ENCODE results near the gene RMDN2. TPM values are rescaled to one million over a fixed set of nuclear protein-coding genes. Genes with fewer than 3 reads are reported as not detected.
"Not testable (repeated sequence)": the region's sequence is repeated elsewhere in the genome, so short reads cannot be mapped to it uniquely, and the experiment has no call there.

The RMDN2 gene
- total RNA-seq, 1 experiment from 2014 or later: 3.0 TPM

GRCh38 chr2:37944268-37944667 is 19.2 kb downstream of the RMDN2 start:
- TF ChIP-seq EZH2 (IDR thresholded peaks at IDR 0.05; ENCODE audit: borderline replicate concordance, low read depth, low read length, poor library complexity, severe bottlenecking) (no peak), CTCF (conservative IDR thresholded peaks at IDR 0.05; ENCODE audit: low read depth, low read length) (no peak)
- Histone ChIP-seq H3K4me1 (ENCODE audit: insufficient read depth, low read length, poor library complexity, severe bottlenecking) (no peaks in the 10 kb centered on the region), H3K27me3 (replicated peaks; ENCODE audit: insufficient read depth, low read depth, low read length, poor library complexity) (no peaks in the 10 kb centered on the region), H3K9me3 (ENCODE audit: low read depth, low read length, poor library complexity, severe bottlenecking) (no peaks in the 10 kb centered on the region), H3K27ac (ENCODE audit: low read depth, low read length, poor library complexity, severe bottlenecking) (no peak overlapping the region), H3K4me3 (ENCODE audit: low read depth, low read length, poor library complexity, severe bottlenecking) (no peak overlapping the region), H3K36me3 (ENCODE audit: insufficient read depth, low read length, poor library complexity, severe bottlenecking) (no peaks in the 10 kb centered on the region)
- intact Hi-C loops (cut with micrococcal nuclease; ENCODE audit: unreplicated experiment): no loop called here
- POLR2A ChIA-PET (ENCODE audit: low non-redundant PET): no interaction called here
- CTCF ChIA-PET: no interaction called here
- DNase-seq (ENCODE audit: low spot score): no peak
- BruUV-seq (replicated peaks): no TSS peak

GRCh38 chr2:37947306-37947705 is 22.2 kb downstream of the RMDN2 start:
- ChIA-PET POLR2A (ENCODE audit: low non-redundant PET) (no interaction called here), CTCF (no interaction called here)
- DNase-seq (ENCODE audit: low spot score): no peak
- no peak for TF ChIP-seq EZH2 (IDR thresholded peaks at IDR 0.05; ENCODE audit: borderline replicate concordance, low read depth, low read length, poor library complexity, severe bottlenecking)
- TF ChIP-seq CTCF (conservative IDR thresholded peaks at IDR 0.05; ENCODE audit: low read depth, low read length): no peak
- Histone ChIP-seq H3K9me3 (ENCODE audit: low read depth, low read length, poor library complexity, severe bottlenecking) (no peaks in the 10 kb centered on the region), H3K4me1 (ENCODE audit: insufficient read depth, low read length, poor library complexity, severe bottlenecking) (no peaks in the 10 kb centered on the region), H3K4me3 (ENCODE audit: low read depth, low read length, poor library complexity, severe bottlenecking) (no peak overlapping the region), H3K36me3 (ENCODE audit: insufficient read depth, low read length, poor library complexity, severe bottlenecking) (no peaks in the 10 kb centered on the region), H3K27ac (ENCODE audit: low read depth, low read length, poor library complexity, severe bottlenecking) (no peak overlapping the region), H3K27me3 (replicated peaks; ENCODE audit: insufficient read depth, low read depth, low read length, poor library complexity) (no peaks in the 10 kb centered on the region)
- intact Hi-C loops (cut with micrococcal nuclease; ENCODE audit: unreplicated experiment): no loop called here
- BruUV-seq (replicated peaks): no TSS peak

- CTCF ChIA-PET; POLR2A ChIA-PET (ENCODE audit: low non-redundant PET); H3K4me3 ChIP-seq (ENCODE audit: low read depth, low read length, poor library complexity, severe bottlenecking); H3K27me3 ChIP-seq (replicated peaks; ENCODE audit: insufficient read depth, low read depth, low read length, poor library complexity); H3K36me3 ChIP-seq (ENCODE audit: insufficient read depth, low read length, poor library complexity, severe bottlenecking); H3K9me3 ChIP-seq (ENCODE audit: low read depth, low read length, poor library complexity, severe bottlenecking); intact Hi-C loops (cut with micrococcal nuclease; ENCODE audit: unreplicated experiment); DNase-seq (ENCODE audit: low spot score); BruUV-seq (replicated peaks); H3K27ac ChIP-seq (ENCODE audit: low read depth, low read length, poor library complexity, severe bottlenecking); H3K4me1 ChIP-seq (ENCODE audit: insufficient read depth, low read length, poor library complexity, severe bottlenecking): not testable (repeated sequence)
These were observed 37.1 kb downstream of the RMDN2 start for GRCh38 chr2:37962018-37962739.

- POLR2A ChIA-PET (ENCODE audit: low non-redundant PET); H3K27ac ChIP-seq (ENCODE audit: low read depth, low read length, poor library complexity, severe bottlenecking); intact Hi-C loops (cut with micrococcal nuclease; ENCODE audit: unreplicated experiment); DNase-seq (ENCODE audit: low spot score); BruUV-seq (replicated peaks); H3K4me1 ChIP-seq (ENCODE audit: insufficient read depth, low read length, poor library complexity, severe bottlenecking); H3K4me3 ChIP-seq (ENCODE audit: low read depth, low read length, poor library complexity, severe bottlenecking); CTCF ChIA-PET; H3K27me3 ChIP-seq (replicated peaks; ENCODE audit: insufficient read depth, low read depth, low read length, poor library complexity); H3K9me3 ChIP-seq (ENCODE audit: low read depth, low read length, poor library complexity, severe bottlenecking); H3K36me3 ChIP-seq (ENCODE audit: insufficient read depth, low read length, poor library complexity, severe bottlenecking): not testable (repeated sequence)
These were observed 37.6 kb downstream of the RMDN2 start for GRCh38 chr2:37962740-37963121.

- H3K27me3 ChIP-seq (replicated peaks; ENCODE audit: insufficient read depth, low read depth, low read length, poor library complexity); BruUV-seq (replicated peaks); POLR2A ChIA-PET (ENCODE audit: low non-redundant PET); CTCF ChIA-PET; H3K4me1 ChIP-seq (ENCODE audit: insufficient read depth, low read length, poor library complexity, severe bottlenecking); H3K36me3 ChIP-seq (ENCODE audit: insufficient read depth, low read length, poor library complexity, severe bottlenecking); DNase-seq (ENCODE audit: low spot score); H3K9me3 ChIP-seq (ENCODE audit: low read depth, low read length, poor library complexity, severe bottlenecking); intact Hi-C loops (cut with micrococcal nuclease; ENCODE audit: unreplicated experiment); H3K27ac ChIP-seq (ENCODE audit: low read depth, low read length, poor library complexity, severe bottlenecking); H3K4me3 ChIP-seq (ENCODE audit: low read depth, low read length, poor library complexity, severe bottlenecking): not testable (repeated sequence)
These were observed 38.8 kb downstream of the RMDN2 start for GRCh38 chr2:37963901-37964300.

Data from A673 (cell line).